WTC11 (cell line): ENCODE measurements around the gene MRPS11. TPM values are rescaled to one million over a fixed set of nuclear protein-coding genes. Genes with fewer than 3 reads are reported as not detected.

ENCODE experiments used
- ATAC-seq: fragments of 200-7000 bp; cut with Tn5 transposase; 2 replicates; pipeline ENCODE4 v1.10.0; 2021; ENCODE audit warnings: mild to moderate bottlenecking, moderate library complexity
- CTCF ChIA-PET: fragments of 300-600 bp; sonication (Branson Sonifier 250); formaldehyde crosslinking; loops from one replicate; lab custom pipeline; 2021; ENCODE audit warnings: antibody characterized with exemption; lab: Charles Lee
- POLR2A ChIA-PET: fragments of 350-600 bp; sonication (Branson Sonifier 250); formaldehyde crosslinking; loops from one replicate; lab custom pipeline; 2021; ENCODE audit warnings: antibody characterized with exemption; lab: Charles Lee
- DNase-seq: peaks from one replicate; pipeline ENCODE4 v3.0.0; 2021; ENCODE audit warnings: low spot score
- H3K27ac Mint-ChIP-seq: 2 replicates; pipeline ENCODE4 v1.8.0; 2021; ENCODE audit warnings: mixed read lengths
- H3K27me3 Mint-ChIP-seq: 2 replicates; pipeline ENCODE4 v1.8.0; 2021; ENCODE audit warnings: low read depth, mild to moderate bottlenecking, moderate library complexity, mixed read lengths
- H3K36me3 Mint-ChIP-seq: 2 replicates; pipeline ENCODE4 v1.8.0; 2021; ENCODE audit warnings: mixed read lengths
- H3K4me1 Mint-ChIP-seq: 2 replicates; pipeline ENCODE4 v1.8.0; 2022; ENCODE audit warnings: mixed read lengths
- H3K4me3 Mint-ChIP-seq: 2 replicates; pipeline ENCODE4 v1.8.0; 2021; ENCODE audit warnings: mild to moderate bottlenecking, moderate library complexity, mixed read lengths
- H3K9me3 Mint-ChIP-seq: 2 replicates; pipeline ENCODE4 v1.8.0; 2021; ENCODE audit warnings: mixed read lengths
- ATF1 ChIP-seq: sonication (generic); formaldehyde crosslinking; IDR thresholded peaks from 2 replicates; pipeline ENCODE4 v1.8.1; 2023; ENCODE audit warnings: mild to moderate bottlenecking, moderate library complexity, missing genetic modification reagents
- CDX4 ChIP-seq: fragments of 250-450 bp; sonication (Bioruptor Pico); IDR thresholded peaks from 2 replicates; pipeline ENCODE4 v1.9.0; 2021; ENCODE audit warnings: moderate library complexity, mild to moderate bottlenecking, inconsistent platforms, borderline replicate concordance
- CREB1 ChIP-seq: sonication (generic); formaldehyde crosslinking; IDR thresholded peaks from 2 replicates; pipeline ENCODE4 v1.8.0; 2023; ENCODE audit warnings: mild to moderate bottlenecking, missing genetic modification reagents
- ESRRA ChIP-seq: sonication (generic); formaldehyde crosslinking; IDR thresholded peaks from 2 replicates; pipeline ENCODE4 v1.8.1; 2022; ENCODE audit warnings: mild to moderate bottlenecking, missing genetic modification reagents, borderline replicate concordance
- FOXJ3 ChIP-seq: sonication (generic); formaldehyde crosslinking; IDR thresholded peaks from 2 replicates; pipeline ENCODE4 v1.9.0; 2021; ENCODE audit warnings: missing genetic modification reagents, mild to moderate bottlenecking, borderline replicate concordance
- HMGXB4 ChIP-seq: sonication (generic); formaldehyde crosslinking; IDR thresholded peaks from 2 replicates; pipeline ENCODE4 v1.8.1; 2023; ENCODE audit warnings: mild to moderate bottlenecking, moderate library complexity, missing genetic modification reagents
- NFE2L1 ChIP-seq: sonication (generic); formaldehyde crosslinking; IDR thresholded peaks from 2 replicates; pipeline ENCODE4 v1.8.1; 2023; ENCODE audit warnings: missing genetic modification reagents
- NR3C1 ChIP-seq: sonication (generic); formaldehyde crosslinking; conservative IDR thresholded peaks from 2 replicates; pipeline ENCODE4 v1.8.1; 2023; ENCODE audit warnings: low read depth, mild to moderate bottlenecking, missing genetic modification reagents
- TEAD4 ChIP-seq: sonication (generic); formaldehyde crosslinking; IDR thresholded peaks from 2 replicates; pipeline ENCODE4 v1.8.0; 2022; ENCODE audit warnings: mild to moderate bottlenecking, missing genetic modification reagents
- USF1 ChIP-seq: sonication (generic); formaldehyde crosslinking; IDR thresholded peaks from 2 replicates; pipeline ENCODE4 v1.8.0; 2022; ENCODE audit warnings: mild to moderate bottlenecking, missing genetic modification reagents
- ZBTB43 ChIP-seq: sonication (generic); formaldehyde crosslinking; IDR thresholded peaks from 2 replicates; pipeline ENCODE4 v1.8.1; 2023; ENCODE audit warnings: mild to moderate bottlenecking, missing genetic modification reagents
- ZNF121 ChIP-seq: sonication (generic); formaldehyde crosslinking; IDR thresholded peaks from 2 replicates; pipeline ENCODE4 v1.8.0; 2023; ENCODE audit warnings: missing genetic modification reagents
- ZNF138 ChIP-seq: sonication (generic); formaldehyde crosslinking; conservative IDR thresholded peaks from 2 replicates; pipeline ENCODE4 v1.8.1; 2022; ENCODE audit warnings: mild to moderate bottlenecking, moderate library complexity, missing genetic modification reagents
- ZNF317 ChIP-seq: sonication (generic); formaldehyde crosslinking; IDR thresholded peaks from 2 replicates; pipeline ENCODE4 v1.8.1; 2023; ENCODE audit warnings: low read depth, mild to moderate bottlenecking, moderate library complexity, missing genetic modification reagents, borderline replicate concordance
- ZNF416 ChIP-seq: fragments of 250-450 bp; sonication (Bioruptor Pico); IDR thresholded peaks from 2 replicates; pipeline ENCODE4 v1.9.0; 2021; ENCODE audit warnings: mild to moderate bottlenecking, inconsistent platforms
- ZNF671 ChIP-seq: fragments of 250-450 bp; sonication (Bioruptor Pico); IDR thresholded peaks from 2 replicates; pipeline ENCODE4 v1.8.0; 2021; ENCODE audit warnings: mild to moderate bottlenecking
- total RNA-seq: library from RNA; stranded (reverse); gene quantifications from 3 replicates; pipeline ENCODE4 v1.2.3, GENCODE V29; 2021
- TF ChIP-seq, protein P1 (sequence below): sonication (generic); formaldehyde crosslinking; IDR thresholded peaks from 2 replicates; pipeline ENCODE4 v1.8.1; 2023; ENCODE audit warnings: mild to moderate bottlenecking, missing genetic modification reagents, borderline replicate concordance
- TF ChIP-seq, protein P2 (sequence below): fragments of 250-450 bp; sonication (Bioruptor Pico); IDR thresholded peaks from 2 replicates; pipeline ENCODE4 v1.8.0; 2021; ENCODE audit warnings: mild to moderate bottlenecking
- TF ChIP-seq, protein P3 (sequence below): fragments of 250-450 bp; sonication (Bioruptor Pico); IDR thresholded peaks from 2 replicates; pipeline ENCODE4 v1.9.0; 2021; ENCODE audit warnings: mild to moderate bottlenecking

Gene MRPS11
- total RNA-seq, 1 experiment from 2014 or later: 49.1 TPM

- Mint-ChIP-seq H3K27me3 (peaks cover 62% of the 10 kb centered on the region), H3K36me3 (peaks cover 8% of the 10 kb centered on the region), H3K4me3 (no peak overlapping the region), H3K4me1 (peaks cover 25% of the 10 kb centered on the region), H3K9me3 (peaks cover 5% of the 10 kb centered on the region; the same call in 1 of the 2 replicates), H3K27ac (no peak overlapping the region)
- ATAC-seq (no peak), DNase-seq (no peak)
- CTCF ChIA-PET: interaction anchor here (1.3 to 1.4 kb wide), 2 partner anchors 15 to 17 kb away, joined by 3 read pairs; no protein-coding TSS in a partner anchor
- POLR2A ChIA-PET: no interaction called here
- TF ChIP-seq ATF1 (CRISPR knock-in tag) (no peak), ZNF416 (CRISPR knock-in tag) (no peak), CDX4 (CRISPR knock-in tag) (no peak), ZNF138 (CRISPR knock-in tag) (no peak), ZBTB43 (CRISPR knock-in tag) (no peak), ZNF317 (no peak), ZNF121 (no peak), TEAD4 (no peak), FOXJ3 (CRISPR knock-in tag) (no peak), CREB1 (no peak), HMGXB4 (no peak), ESRRA (CRISPR knock-in tag) (no peak), USF1 (no peak), NR3C1 (no peak), NFE2L1 (no peak), ZNF671 (no peak)
- TF ChIP-seq, protein P1, sequence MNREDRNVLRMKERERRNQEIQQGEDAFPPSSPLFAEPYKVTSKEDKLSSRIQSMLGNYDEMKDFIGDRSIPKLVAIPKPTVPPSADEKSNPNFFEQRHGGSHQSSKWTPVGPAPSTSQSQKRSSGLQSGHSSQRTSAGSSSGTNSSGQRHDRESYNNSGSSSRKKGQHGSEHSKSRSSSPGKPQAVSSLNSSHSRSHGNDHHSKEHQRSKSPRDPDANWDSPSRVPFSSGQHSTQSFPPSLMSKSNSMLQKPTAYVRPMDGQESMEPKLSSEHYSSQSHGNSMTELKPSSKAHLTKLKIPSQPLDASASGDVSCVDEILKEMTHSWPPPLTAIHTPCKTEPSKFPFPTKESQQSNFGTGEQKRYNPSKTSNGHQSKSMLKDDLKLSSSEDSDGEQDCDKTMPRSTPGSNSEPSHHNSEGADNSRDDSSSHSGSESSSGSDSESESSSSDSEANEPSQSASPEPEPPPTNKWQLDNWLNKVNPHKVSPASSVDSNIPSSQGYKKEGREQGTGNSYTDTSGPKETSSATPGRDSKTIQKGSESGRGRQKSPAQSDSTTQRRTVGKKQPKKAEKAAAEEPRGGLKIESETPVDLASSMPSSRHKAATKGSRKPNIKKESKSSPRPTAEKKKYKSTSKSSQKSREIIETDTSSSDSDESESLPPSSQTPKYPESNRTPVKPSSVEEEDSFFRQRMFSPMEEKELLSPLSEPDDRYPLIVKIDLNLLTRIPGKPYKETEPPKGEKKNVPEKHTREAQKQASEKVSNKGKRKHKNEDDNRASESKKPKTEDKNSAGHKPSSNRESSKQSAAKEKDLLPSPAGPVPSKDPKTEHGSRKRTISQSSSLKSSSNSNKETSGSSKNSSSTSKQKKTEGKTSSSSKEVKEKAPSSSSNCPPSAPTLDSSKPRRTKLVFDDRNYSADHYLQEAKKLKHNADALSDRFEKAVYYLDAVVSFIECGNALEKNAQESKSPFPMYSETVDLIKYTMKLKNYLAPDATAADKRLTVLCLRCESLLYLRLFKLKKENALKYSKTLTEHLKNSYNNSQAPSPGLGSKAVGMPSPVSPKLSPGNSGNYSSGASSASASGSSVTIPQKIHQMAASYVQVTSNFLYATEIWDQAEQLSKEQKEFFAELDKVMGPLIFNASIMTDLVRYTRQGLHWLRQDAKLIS (CRISPR knock-in tag): no peak
- TF ChIP-seq, protein P2, sequence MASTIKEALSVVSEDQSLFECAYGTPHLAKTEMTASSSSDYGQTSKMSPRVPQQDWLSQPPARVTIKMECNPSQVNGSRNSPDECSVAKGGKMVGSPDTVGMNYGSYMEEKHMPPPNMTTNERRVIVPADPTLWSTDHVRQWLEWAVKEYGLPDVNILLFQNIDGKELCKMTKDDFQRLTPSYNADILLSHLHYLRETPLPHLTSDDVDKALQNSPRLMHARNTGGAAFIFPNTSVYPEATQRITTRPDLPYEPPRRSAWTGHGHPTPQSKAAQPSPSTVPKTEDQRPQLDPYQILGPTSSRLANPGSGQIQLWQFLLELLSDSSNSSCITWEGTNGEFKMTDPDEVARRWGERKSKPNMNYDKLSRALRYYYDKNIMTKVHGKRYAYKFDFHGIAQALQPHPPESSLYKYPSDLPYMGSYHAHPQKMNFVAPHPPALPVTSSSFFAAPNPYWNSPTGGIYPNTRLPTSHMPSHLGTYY (CRISPR knock-in tag): no peak
- TF ChIP-seq, protein P3, sequence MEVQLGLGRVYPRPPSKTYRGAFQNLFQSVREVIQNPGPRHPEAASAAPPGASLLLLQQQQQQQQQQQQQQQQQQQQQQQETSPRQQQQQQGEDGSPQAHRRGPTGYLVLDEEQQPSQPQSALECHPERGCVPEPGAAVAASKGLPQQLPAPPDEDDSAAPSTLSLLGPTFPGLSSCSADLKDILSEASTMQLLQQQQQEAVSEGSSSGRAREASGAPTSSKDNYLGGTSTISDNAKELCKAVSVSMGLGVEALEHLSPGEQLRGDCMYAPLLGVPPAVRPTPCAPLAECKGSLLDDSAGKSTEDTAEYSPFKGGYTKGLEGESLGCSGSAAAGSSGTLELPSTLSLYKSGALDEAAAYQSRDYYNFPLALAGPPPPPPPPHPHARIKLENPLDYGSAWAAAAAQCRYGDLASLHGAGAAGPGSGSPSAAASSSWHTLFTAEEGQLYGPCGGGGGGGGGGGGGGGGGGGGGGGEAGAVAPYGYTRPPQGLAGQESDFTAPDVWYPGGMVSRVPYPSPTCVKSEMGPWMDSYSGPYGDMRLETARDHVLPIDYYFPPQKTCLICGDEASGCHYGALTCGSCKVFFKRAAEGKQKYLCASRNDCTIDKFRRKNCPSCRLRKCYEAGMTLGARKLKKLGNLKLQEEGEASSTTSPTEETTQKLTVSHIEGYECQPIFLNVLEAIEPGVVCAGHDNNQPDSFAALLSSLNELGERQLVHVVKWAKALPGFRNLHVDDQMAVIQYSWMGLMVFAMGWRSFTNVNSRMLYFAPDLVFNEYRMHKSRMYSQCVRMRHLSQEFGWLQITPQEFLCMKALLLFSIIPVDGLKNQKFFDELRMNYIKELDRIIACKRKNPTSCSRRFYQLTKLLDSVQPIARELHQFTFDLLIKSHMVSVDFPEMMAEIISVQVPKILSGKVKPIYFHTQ (CRISPR knock-in tag): no peak
Observed at GRCh38 chr15:88506628-88507027, 39.1 kb downstream of the MRPS11 start.
